NCI-H2029 (cell line): ENCODE results near the gene IL17C.

Experiments
- DNase-seq: peaks from one replicate; lab custom pipeline; 2025; lab: John Stamatoyannopoulos, UW

IL17C gene

GRCh38 chr16:88610080-88610479 lies 28.3 kb upstream of the IL17C start:
- no peak for DNase-seq

- no peak for DNase-seq
Observed at GRCh38 chr16:88610909-88611812, 27.2 kb upstream of the IL17C start.

GRCh38 chr16:88613293-88613692 lies 25.1 kb upstream of the IL17C start:
- DNase-seq, result no peak

GRCh38 chr16:88613911-88614817 lies 24.2 kb upstream of the IL17C start:
- DNase-seq, result no peak

GRCh38 chr16:88614818-88615580 lies 23.4 kb upstream of the IL17C start:
- no peak for DNase-seq

GRCh38 chr16:88616320-88616719 lies 22.1 kb upstream of the IL17C start:
- peak; percentile 63 for DNase-seq

- DNase-seq, result no peak
Observed at GRCh38 chr16:88616736-88617135, 21.6 kb upstream of the IL17C start.

- DNase-seq, result peak; percentile 57
Observed at GRCh38 chr16:88617268-88618031, 20.9 kb upstream of the IL17C start.

GRCh38 chr16:88618182-88618955 lies 20.0 kb upstream of the IL17C start:
- DNase-seq, result no peak

GRCh38 chr16:88618956-88619667 lies 19.3 kb upstream of the IL17C start:
- no peak for DNase-seq

- no peak for DNase-seq
Observed at GRCh38 chr16:88619859-88620815, 18.2 kb upstream of the IL17C start.

GRCh38 chr16:88622125-88622524 lies 16.2 kb upstream of the IL17C start:
- no peak for DNase-seq

GRCh38 chr16:88622866-88623265 lies 15.5 kb upstream of the IL17C start:
- DNase-seq, result no peak

GRCh38 chr16:88623858-88624257 lies 14.5 kb upstream of the IL17C start:
- no peak for DNase-seq

- no peak for DNase-seq
Observed at GRCh38 chr16:88624481-88624880, 13.9 kb upstream of the IL17C start.

- no peak for DNase-seq
Observed at GRCh38 chr16:88624977-88625576, 13.3 kb upstream of the IL17C start.

- no peak for DNase-seq
Observed at GRCh38 chr16:88626646-88627045, 11.7 kb upstream of the IL17C start.
